Daoy (cell line): ENCODE results near the gene SCAPER. TPM values are rescaled to one million over a fixed set of nuclear protein-coding genes. Genes with fewer than 3 reads are reported as not detected.
A peak's percentile ranks its signal among the peaks of the same experiment; 100 is the strongest.
"Not testable (repeated sequence)": the region's sequence is repeated elsewhere in the genome, so short reads cannot be mapped to it uniquely, and the experiment has no call there.

Source experiments
- DNase-seq: peaks from one replicate; pipeline ENCODE4 v3.0.0-alpha.2; 2015; ENCODE audit warnings: low read depth
- total RNA-seq: library from RNA; depleted of rRNA; stranded (reverse); fragments of >200 nt; shearing (Covaris generic); gene quantifications from 2 replicates; pipeline ENCODE4 v1.2.3, GENCODE V29; 2014

The SCAPER gene
- total RNA-seq, 1 experiment from 2014 or later: 5.7 TPM

DNA sequence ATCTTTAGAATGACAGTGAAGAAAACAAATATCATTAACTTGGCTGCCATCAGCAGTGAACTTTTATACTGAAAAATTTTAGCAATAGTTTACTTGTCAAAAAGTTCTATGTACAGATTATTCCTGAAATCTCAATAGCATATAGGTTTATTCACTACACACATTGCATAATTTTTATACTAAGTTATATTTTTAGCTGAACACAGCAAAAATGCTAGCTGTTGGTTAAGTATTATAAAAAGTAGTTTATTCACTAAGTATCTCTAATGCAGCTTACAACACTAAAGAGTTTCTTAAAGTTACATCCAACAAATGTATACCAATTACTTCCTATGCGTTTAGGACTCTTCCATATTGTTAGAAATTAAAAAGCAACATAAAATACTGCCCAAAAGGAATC is 131.9 kb downstream of the SCAPER start:
- no peak for DNase-seq

DNA sequence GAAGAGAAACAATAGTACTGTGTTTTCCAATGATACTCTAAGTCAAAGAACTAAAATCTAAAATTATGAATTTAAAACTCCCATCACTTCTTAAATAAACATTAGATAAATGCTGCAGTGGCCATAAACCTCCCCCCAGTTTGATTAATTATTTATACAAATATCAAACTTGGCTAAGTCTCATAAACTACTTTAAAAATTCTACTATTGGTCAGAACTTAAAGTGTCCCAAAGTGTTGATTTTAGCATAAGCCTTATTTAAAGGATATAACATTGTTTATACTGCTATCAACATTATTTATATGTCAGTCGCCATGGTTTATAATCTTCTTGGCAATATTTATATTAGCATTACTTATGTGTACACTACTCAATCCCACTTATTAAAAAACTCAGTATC is 132.4 kb downstream of the SCAPER start:
- DNase-seq: no peak

DNA sequence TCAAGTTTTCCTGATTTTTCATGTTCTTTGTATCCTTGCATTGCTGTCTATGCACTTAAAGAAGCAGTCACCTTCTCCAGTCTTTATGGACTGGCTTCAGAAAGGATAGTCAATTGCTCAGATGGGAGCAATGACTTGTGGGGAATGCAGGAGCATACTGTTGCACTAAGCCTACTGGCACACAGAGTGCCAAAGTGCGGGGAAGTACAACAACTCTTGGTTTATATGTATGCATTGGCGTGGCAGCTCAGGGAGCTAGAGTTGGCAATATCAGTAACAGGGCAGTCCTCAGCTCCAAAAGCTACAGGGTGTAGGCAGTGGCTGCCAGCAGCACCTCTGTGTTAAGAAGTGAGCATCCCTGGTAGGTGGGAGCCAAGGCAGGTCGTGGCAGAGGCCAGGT is 141.1 kb downstream of the SCAPER start:
- no peak for DNase-seq

DNA sequence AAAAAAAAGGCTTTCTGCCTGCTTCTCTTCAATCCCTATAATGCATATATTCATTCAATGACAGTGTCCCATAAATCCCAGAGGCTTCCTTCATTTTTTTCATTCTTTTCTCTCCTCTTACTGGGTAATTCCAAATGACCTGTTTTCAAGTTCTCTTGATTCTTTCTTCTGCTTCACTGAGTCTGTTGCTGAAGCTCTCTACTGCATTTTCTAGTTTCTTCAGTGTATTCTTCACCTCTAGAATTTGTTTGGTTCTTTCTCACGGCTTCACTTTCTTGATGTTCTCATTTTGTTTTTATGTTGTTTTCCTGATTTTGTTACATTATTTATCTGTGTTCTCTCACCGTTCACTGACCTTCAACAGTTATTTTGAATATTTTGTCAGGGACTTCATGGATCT is 141.6 kb downstream of the SCAPER start:
- no peak for DNase-seq

DNA sequence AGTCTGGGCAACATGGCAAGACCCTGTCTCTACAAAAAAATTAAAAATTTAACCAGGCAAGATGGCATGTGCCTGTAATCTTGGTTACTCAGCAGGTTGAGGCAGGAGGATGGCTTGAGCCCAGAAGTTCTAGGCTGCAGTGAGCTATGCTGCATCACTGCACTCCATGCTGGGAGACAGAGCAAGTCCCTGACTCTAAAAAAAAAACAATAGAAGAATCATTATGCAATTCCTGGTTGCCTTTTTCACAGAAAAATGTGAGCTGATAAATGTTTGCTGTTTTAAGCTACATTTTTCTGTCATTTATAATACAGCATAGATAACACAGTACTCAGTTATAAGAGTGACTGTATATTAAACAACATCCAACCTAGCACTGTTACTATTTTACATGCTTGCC is 148.8 kb downstream of the SCAPER start:
- DNase-seq: no peak

DNA sequence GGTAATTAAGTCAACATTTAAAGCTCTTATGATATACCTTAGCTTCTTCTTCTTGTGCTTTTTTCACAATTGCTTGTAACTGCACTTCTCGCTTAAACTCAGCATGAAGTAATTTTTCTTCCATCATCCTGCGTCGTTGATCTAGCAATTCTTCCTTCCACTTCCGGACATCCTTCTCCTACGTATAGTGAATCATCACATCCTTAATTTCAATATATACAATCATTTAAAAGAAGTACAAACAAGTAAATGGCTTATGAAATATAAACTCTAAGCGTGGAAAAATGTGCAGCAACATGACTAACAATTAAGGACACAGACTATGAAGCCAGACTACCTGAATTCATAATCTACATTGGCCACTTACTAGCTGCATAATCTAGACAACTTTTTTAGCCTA is 151.4 kb downstream of the SCAPER start:
- DNase-seq: no peak

DNA sequence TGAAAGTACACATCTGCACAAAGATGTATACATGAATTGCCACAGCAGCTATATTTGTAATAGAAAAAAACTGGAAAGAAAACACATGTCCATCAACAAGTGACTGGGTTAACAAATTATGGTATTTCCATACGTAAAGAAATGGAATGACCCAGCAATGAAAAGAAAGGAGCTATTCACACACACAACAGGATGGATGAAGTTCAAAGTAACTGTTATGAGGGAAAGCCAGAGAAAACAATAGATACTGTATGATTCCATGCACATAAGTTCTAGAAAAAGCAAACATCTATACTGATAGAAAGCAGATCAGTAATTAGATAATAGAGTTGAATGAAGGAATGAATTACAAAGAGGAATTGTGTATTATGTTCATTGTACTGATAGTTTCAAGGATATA is 152.0 kb downstream of the SCAPER start:
- DNase-seq: no peak

DNA sequence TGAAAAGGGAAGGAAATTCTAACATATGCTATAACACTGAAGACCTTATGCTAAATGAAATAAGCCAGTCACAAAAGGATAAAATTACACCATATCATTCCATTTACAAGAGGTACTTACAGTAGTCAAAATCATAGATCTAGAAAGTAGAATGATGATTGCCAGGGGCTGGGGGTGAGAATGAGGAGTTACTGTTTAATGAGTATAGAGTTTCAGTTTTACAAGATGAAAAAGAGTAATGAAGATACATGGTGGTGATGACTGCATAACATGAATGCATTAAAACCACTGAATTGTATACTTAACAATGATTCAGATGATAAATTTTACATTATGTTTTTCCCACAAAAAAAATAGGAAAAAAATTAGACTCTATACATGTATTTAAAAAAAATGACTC is 152.6 kb downstream of the SCAPER start:
- DNase-seq: no peak

DNA sequence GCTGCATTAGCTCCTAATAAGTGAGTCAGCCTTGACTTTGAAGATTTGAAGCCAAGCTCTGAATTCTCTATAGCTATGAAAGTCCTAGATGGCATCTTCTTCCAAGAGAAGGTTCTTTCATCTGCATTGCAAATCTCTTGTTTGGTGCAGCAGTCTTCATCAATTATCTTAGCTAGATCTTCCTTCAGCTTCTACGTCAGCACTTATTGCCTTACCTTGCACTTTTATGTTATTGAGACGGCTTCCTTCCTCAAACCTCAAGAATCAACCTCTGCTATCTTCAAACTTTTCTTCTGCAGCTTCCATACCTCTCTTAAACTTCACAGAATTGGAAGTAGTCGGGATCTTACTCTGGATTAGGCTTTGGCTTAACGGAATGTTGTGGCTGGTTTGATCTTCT is 167.6 kb downstream of the SCAPER start:
- DNase-seq: no peak

DNA sequence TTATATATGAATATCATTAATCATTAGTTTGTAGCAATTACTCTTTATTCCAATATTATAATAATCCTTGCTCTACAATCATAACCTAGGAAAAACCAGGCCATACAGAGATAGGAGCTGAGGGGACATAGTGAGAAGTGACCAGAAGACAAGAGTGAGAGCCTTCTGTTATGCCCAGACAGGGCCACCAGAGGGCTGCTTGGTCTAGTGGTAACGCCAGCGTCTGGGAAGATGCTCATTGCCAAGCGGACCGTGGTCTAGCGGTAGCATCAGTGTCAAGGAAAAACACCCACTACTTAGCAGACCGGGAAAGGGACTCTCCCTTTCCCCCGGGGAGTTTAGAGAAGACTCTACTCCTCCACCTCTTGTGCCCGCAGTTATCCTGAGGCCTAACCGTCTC is 172.8 kb downstream of the SCAPER start:
- peak; percentile 4 for DNase-seq

DNA sequence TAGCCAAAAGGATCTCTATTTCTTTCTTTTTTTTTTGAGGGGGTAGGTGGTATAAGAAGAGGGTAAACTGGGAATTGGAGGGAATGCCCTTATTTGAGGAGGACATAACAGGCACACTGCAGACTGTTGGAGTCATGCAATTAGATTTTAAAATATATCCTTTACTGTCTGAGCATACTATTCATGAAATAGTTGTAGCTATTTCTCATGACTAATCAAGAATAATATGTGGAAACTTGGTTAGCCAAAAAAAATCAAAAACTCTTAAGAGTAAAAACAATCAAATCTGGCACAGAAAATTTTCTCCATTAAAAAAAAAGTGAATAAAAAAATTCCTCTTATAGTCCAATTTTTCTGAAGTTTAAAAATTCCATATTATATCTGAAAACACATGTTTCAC is 174.9 kb downstream of the SCAPER start:
- DNase-seq: no peak

DNA sequence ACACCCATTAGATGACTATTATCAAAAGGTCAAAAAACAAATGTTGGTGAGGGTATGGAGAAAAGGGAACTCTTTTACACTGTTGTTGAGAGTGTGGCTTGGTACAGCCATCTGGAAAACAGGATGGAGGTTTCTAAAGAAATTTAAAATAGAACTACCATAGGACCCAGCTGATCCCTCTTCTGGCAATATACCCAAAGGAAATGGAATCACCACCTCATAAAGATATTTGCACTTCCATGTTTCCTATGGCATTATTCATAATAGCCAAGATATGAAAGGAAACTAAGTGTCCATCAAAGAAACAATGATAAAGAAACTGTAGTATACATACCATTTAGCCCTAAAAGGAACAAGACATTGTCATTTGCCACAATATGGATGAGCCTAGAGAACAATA is 186.3 kb downstream of the SCAPER start:
- DNase-seq: no peak

DNA sequence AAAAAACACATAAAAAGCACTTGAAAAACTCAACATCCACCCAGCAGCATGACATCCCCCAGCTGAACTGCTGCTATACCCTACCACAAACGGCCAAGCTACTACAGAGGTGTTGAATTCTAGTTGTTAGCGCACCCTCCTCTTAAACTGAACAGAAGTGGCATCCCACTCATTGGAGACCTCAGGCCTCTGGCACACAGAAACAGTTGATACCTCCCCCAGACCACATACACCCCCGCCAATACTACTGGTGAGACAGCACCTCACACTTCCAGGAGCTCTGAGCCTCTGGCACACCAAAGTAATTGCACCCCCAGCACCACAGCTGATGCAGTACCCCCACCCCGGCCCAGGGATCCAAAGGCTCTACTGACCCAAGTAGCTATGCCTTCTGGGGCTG is 190.2 kb downstream of the SCAPER start:
- no peak for DNase-seq

DNA sequence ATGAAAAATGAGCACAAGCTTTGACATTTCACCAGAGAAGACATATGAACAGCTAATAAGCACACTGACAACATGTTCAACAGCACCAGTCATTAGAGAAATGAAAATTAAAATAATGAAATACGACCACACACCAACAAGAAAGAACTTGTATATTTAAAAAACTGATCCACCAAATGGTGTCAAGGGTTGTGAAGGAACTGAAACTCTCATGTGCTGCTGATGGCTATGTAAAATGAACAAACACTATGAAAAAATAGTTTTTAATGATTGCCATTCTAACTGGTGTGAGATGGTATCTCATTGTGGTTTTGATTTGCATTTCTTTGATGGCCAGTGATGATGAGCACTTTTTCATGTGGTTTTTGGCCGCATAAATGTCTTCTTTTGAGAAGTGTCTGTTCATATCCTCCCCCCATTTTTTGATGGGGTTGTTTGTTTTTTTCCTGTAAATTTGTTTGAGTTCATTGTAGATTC is 193.8 kb downstream of the SCAPER start:
- no peak for DNase-seq

DNA sequence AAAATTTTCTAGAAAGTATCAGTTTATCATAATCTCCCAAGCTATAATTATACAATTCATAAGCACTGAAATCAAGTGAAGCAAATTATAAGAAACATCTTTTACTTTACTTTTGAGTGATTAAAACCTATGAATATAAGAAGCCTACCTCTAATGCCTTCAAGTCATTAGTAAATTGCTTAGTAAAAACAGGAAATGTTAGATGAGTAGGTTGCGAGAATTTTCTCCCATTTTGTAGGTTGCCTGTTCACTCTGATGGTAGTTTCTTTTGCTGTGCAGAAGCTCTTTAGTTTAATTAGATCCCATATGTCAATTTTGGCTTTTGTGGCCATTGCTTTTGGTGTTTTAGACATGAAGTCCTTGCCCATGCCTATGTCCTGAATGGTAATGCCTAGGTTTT is 201.1 kb downstream of the SCAPER start:
- DNase-seq: not testable (repeated sequence)

DNA sequence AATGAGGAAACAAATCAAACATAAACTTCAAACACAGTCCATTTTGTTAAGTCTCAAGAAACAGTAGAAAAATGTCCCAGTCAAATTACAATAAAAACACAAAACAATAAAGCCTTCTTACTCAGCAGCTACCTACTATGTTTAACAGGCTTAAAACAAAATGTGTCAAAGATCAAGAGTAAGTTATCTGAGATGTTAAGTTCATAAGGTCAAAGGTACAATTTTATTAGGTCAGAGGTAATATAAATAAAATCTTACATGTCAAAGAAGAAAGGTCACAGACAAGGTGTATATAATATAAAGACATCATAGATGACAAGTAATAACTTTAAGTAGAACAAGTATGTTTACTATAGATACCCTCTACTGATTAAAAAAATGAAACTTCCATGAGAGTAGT is 208.3 kb downstream of the SCAPER start:
- no peak for DNase-seq

DNA sequence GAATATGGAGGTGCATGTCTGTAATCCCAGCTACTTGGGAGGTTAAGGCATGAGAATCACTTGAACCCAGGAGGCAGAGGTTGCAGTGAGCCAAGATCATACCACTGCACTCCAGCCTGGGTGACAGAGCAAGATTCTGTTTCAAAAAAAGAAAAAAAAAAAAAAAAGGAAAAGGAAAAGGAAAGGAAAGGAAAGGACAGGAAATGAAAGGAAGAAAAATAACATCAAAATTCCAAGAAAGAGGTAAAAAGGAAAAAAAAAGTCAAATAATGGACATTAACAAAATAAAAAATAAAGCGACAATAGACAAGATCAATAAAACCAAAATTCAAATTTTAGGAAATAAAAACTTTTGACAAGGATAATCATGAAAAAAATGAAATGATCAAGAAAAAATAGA is 212.6 kb downstream of the SCAPER start:
- not testable (repeated sequence) for DNase-seq

DNA sequence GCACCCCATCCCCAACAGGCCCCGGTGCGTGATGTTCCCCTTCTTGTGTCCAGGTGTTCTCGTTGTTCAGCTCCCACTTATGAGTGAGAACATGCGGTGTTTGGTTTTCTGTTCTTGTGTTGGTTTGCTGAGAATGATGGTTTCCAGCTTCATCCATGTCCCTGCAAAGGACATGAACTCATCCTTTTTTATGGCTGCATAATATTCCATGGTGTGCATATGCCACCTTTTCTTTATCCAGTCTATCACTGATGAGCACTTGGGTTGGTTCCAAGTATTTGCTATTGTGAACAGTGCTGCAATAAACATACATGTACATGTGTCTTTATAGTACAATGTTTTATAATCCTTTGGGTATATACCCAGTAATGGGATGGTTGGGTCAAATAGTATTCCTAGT is 217.5 kb downstream of the SCAPER start:
- not testable (repeated sequence) for DNase-seq

DNA sequence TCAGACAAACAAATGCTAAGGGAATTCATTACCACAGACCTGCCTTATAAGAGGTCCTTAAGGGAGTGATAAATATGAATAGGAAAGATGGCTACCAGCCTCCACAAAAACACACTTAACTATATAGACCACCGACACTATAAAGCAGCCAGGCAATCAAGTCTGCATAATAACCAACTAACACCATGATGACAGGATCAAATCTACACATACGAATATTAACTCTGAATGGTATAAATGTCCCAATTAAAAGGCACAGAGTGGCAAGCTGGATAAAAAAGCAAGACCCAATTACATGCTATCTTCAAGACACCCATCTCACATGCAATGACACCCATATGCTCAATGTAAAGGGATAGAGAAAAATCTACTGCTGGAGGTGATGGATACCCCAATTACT is 221.1 kb downstream of the SCAPER start:
- DNase-seq: no peak

DNA sequence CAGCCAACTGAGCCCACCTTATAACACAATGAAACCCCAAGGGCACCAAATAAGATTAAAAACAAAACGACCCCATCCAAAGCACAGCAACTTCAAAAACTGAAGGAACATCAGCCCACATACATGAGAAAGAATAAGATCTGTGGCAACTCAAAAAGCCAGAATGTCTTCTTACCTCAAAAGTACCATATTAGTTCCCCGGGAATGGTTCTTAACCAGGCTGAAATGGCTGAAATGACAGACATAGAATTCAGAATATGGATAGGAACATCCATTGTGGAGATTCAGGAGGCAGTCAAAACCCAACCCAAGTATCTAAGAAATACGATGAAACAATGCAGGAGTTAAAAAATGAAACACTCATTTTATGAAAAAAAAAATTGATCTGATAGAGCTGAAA is 222.3 kb downstream of the SCAPER start:
- no peak for DNase-seq

DNA sequence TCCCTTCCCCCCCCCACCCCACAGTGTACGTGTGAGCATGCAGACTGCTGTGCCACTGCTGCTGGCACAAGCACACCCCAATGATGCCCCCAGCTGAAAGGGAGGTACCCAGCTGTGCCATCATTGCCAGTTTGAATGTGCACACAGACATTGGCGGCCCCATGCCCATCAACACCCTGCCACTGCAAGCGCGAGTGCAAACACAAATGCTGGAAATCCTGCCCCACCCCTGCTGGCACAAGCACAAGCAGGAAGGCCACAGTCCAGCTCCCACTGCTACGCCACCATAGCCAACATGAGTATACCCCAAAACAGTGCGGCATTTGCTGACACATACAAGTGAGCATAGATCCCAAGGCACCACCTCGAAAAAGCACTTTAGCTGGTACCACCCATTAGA is 222.9 kb downstream of the SCAPER start:
- no peak for DNase-seq

DNA sequence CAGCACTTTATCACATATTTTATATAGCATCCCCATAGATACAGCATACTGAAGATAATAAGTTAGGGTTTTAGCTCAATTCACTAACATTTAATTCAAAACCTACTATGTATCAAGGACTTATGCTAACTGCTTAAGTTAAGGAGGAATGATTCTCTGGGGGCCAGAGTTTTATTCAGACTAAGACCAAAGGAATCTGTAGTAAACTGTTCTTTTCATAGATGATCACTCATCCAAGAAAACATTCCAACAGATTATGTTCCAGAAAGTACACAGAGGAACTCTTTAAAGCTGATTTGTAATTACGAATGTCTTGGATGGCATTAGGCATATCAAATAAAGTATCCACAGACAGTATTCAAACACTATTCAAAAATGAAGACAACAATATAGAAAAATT is 226.4 kb downstream of the SCAPER start:
- no peak for DNase-seq

DNA sequence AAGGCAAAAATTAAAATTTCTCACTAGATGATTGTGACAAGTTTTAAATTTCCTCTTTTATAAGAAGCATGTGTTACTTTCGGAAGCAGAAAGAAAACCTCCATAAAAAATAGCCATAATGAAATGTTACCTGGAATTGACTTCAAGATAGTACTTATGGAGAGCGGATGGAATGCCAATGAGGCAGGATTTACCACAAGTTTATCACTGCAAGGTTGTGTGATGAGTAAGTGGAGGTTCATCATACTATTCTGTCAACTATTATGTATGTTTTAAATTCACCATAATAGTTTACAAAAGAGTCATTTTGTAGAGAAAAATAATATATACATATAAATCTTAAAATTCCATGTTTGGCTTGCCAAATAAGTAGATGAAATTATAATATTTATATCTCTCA is 230.3 kb downstream of the SCAPER start:
- DNase-seq: no peak

DNA sequence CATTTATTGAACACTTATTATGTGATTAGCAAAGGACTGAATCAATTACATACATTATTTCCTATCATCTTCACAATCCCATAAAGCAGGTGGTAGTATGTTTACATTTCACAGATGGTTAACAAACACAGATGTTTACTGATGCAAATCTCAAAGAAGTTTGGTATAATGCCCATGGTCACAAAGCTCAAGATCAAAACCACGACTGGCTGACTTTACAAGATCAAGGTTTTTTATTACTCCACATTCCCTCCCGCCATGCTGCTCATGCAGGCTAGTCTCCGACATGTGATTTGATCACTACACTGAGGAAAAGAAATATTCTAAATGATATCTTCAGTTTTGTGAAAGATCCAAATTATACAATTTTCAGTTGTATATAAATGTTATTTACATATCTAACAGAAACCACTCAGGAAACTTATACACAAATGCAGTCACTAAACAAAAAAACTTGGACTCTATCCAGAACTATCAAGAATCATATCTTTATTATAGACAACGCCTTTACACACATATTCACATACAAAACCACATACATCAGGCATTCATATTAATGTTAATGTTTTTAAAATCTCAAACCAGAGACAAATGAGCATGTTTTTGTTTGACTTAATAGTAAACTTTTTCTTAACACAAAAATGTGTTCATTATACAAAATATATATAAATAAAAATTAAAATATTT is 235.5 kb downstream of the SCAPER start:
- no peak for DNase-seq
